Stimulated activated CD8-positive, alpha-beta memory T cell treated with anti-CD3 and anti-CD28 coated beads, Interleukin-15, amount 100 ng/mL, for 24 hours (primary cell): ENCODE measurements around the gene AGBL2.
A peak's percentile ranks its signal among the peaks of the same experiment; 100 is the strongest.
"Not testable (repeated sequence)": the region's sequence is repeated elsewhere in the genome, so short reads cannot be mapped to it uniquely, and the experiment has no call there.

Experiments used
- DNase-seq: peaks from one replicate; pipeline ENCODE4 v3.0.0-alpha.2; 2020; ENCODE audit warnings: low read depth

AGBL2 gene

GRCh38 chr11:47715082-47715669, at the start of gene AGBL2:
TSS of gene AGBL2 (minus strand) at chr11:47715369. CDS start at chr11:47714650, 719 bp downstream.
- peak; percentile 60 for DNase-seq

- DNase-seq: not testable (repeated sequence)
Measured at GRCh38 chr11:47759291-47759690, 44.1 kb upstream of the AGBL2 start.

- DNase-seq: no peak
Measured at GRCh38 chr11:47756208-47756607, 41.0 kb upstream of the AGBL2 start.

GRCh38 chr11:47750725-47751124, 35.6 kb upstream of the AGBL2 start:
- no peak for DNase-seq

- DNase-seq: not testable (repeated sequence)
Measured at GRCh38 chr11:47742494-47742893, 27.3 kb upstream of the AGBL2 start.

- not testable (repeated sequence) for DNase-seq
Measured at GRCh38 chr11:47737817-47738216, 22.6 kb upstream of the AGBL2 start.

GRCh38 chr11:47732271-47732670, 17.1 kb upstream of the AGBL2 start:
- no peak for DNase-seq

- no peak for DNase-seq
Measured at GRCh38 chr11:47731475-47731874, 16.3 kb upstream of the AGBL2 start.

GRCh38 chr11:47726878-47727514, 11.8 kb upstream of the AGBL2 start:
- no peak for DNase-seq

GRCh38 chr11:47726118-47726442, 10.9 kb upstream of the AGBL2 start:
- no peak for DNase-seq

GRCh38 chr11:47725442-47726117, 10.4 kb upstream of the AGBL2 start:
- DNase-seq: no peak

GRCh38 chr11:47724041-47724729, 9.0 kb upstream of the AGBL2 start:
- DNase-seq: no peak

- DNase-seq: no peak
Measured at GRCh38 chr11:47723041-47723440, 7.9 kb upstream of the AGBL2 start.

GRCh38 chr11:47720651-47721050, 5.5 kb upstream of the AGBL2 start:
- no peak for DNase-seq

GRCh38 chr11:47716692-47717091, 1.5 kb upstream of the AGBL2 start:
- DNase-seq: no peak

- DNase-seq: no peak
Measured at GRCh38 chr11:47714554-47715081, 551 bp downstream of the AGBL2 start.

GRCh38 chr11:47711816-47712215, 3.4 kb downstream of the AGBL2 start:
- no peak for DNase-seq

- no peak for DNase-seq
Measured at GRCh38 chr11:47711225-47711624, 3.9 kb downstream of the AGBL2 start.

GRCh38 chr11:47707275-47707786, 7.8 kb downstream of the AGBL2 start:
- DNase-seq: not testable (repeated sequence)

- no peak for DNase-seq
Measured at GRCh38 chr11:47705721-47706120, 9.4 kb downstream of the AGBL2 start.

- no peak for DNase-seq
Measured at GRCh38 chr11:47691979-47692378, 23.2 kb downstream of the AGBL2 start.

- no peak for DNase-seq
Measured at GRCh38 chr11:47689480-47689879, 25.7 kb downstream of the AGBL2 start.
